ENCODE measurements around the gene FRK. TPM values are rescaled to one million over a fixed set of nuclear protein-coding genes. Genes with fewer than 3 reads are reported as not detected.
"Not testable (repeated sequence)": the region's sequence is repeated elsewhere in the genome, so short reads cannot be mapped to it uniquely, and the experiment has no call there.

FRK gene
- total RNA-seq, 1 donor from 2014 or later, result 0.05 TPM

DNA sequence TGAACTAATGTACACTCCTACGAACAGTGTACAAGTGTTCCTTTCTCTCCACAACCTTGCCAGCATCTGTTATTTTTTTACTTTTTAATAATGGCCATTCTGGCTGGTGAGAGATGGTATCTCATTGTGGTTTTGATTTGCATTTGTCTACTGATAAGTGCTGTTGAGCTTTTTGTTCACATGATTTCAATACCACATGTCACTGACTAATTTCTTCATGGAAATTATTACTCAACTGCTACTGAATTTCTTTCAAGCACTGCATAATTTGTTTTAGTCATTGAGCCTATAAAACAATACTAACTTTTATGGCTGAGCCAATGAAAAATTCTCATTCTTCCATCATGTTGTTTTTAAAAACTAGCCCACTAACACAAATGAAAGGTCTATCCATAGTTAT is 115.4 kb downstream of the FRK start:
- DNase-seq (ENCODE audit: extremely low spot score, unreplicated experiment), result no peak
- TF ChIP-seq, protein P1, sequence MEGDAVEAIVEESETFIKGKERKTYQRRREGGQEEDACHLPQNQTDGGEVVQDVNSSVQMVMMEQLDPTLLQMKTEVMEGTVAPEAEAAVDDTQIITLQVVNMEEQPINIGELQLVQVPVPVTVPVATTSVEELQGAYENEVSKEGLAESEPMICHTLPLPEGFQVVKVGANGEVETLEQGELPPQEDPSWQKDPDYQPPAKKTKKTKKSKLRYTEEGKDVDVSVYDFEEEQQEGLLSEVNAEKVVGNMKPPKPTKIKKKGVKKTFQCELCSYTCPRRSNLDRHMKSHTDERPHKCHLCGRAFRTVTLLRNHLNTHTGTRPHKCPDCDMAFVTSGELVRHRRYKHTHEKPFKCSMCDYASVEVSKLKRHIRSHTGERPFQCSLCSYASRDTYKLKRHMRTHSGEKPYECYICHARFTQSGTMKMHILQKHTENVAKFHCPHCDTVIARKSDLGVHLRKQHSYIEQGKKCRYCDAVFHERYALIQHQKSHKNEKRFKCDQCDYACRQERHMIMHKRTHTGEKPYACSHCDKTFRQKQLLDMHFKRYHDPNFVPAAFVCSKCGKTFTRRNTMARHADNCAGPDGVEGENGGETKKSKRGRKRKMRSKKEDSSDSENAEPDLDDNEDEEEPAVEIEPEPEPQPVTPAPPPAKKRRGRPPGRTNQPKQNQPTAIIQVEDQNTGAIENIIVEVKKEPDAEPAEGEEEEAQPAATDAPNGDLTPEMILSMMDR (IDR thresholded peaks at IDR 0.05), result no peak
- H3K27me3 Mint-ChIP-seq (ENCODE audit: unreplicated experiment), result peaks cover 5% of the 10 kb centered on the region
- no peaks in the 10 kb centered on the region for H3K4me1 Mint-ChIP-seq (ENCODE audit: unreplicated experiment)
- no peak overlapping the region for H3K27ac Mint-ChIP-seq (ENCODE audit: unreplicated experiment)
- H3K4me3 Mint-ChIP-seq (ENCODE audit: unreplicated experiment), result no peak overlapping the region
- H3K36me3 Mint-ChIP-seq (ENCODE audit: unreplicated experiment), result no peaks in the 10 kb centered on the region
- peaks cover 6% of the 10 kb centered on the region for H3K9me3 Mint-ChIP-seq (ENCODE audit: unreplicated experiment)

DNA sequence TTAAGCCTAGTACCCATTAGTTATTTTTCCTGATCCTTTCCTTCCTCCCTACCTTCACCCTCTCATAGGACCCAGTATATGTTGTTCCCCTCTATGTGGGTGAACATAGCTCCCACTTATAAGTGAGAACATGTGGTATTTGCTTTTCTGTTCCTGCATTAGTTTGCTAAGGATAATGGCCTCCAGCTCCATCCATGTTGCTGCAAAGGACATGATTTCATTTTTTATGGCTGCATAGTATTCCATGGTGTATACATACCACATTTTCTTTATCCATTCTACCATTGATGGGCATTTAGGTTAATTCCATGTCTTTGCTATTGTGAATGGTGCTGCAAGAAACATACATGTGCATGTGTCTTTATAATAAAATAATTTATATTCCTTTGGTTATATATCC is 115.9 kb downstream of the FRK start:
- H3K36me3 Mint-ChIP-seq (ENCODE audit: unreplicated experiment); H3K4me3 Mint-ChIP-seq (ENCODE audit: unreplicated experiment); H3K4me1 Mint-ChIP-seq (ENCODE audit: unreplicated experiment); H3K27me3 Mint-ChIP-seq (ENCODE audit: unreplicated experiment); H3K9me3 Mint-ChIP-seq (ENCODE audit: unreplicated experiment); H3K27ac Mint-ChIP-seq (ENCODE audit: unreplicated experiment); DNase-seq (ENCODE audit: extremely low spot score, unreplicated experiment): not testable (repeated sequence)

DNA sequence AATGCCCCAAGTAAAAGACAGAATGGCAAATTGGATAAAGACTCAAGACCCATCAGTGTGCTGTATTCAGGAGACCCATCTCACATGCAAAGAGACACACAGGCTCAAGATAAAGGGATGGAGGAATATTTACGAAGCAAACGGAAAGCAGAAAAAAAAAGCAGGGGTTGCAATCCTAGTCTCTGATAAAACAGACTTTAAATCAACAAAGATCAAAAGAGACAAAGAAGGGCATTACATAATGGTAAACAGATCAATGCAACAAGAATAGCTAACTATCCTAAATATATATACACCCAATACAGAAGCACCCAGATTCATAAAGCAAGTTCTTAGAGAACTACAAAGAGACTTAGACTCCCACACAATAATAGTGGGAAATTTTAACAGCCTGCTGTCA is 123.2 kb downstream of the FRK start:
- not testable (repeated sequence) for H3K4me3 Mint-ChIP-seq (ENCODE audit: unreplicated experiment); H3K9me3 Mint-ChIP-seq (ENCODE audit: unreplicated experiment)
- peaks cover 11% of the 10 kb centered on the region for H3K4me1 Mint-ChIP-seq (ENCODE audit: unreplicated experiment)

DNA sequence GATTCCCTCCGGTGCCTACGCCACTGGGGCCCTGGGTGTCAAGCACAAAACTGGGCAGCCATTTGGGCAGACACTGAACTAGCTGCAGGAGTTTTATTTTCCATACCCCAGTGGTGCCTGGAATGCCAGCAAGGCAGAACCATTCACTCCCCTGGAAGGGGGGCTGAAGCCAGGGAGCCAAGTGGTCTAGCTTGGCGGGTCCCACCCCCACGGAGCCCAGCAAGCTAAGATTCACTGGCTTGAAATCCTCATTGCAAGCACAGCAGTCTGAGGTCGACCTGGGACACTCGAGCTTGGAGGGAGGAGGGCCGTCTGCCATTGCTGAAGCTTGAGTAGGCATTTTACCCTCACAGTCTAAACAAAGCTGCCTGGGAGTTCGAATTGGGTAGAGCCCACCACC is 125.3 kb downstream of the FRK start:
- Mint-ChIP-seq H3K4me3 (ENCODE audit: unreplicated experiment) (no peak overlapping the region), H3K4me1 (ENCODE audit: unreplicated experiment) (peaks cover 15% of the 10 kb centered on the region), H3K27ac (ENCODE audit: unreplicated experiment) (no peak overlapping the region), H3K36me3 (ENCODE audit: unreplicated experiment) (no peaks in the 10 kb centered on the region), H3K27me3 (ENCODE audit: unreplicated experiment) (peaks cover 42% of the 10 kb centered on the region), H3K9me3 (ENCODE audit: unreplicated experiment) (peaks cover 5% of the 10 kb centered on the region)
- no peak for DNase-seq (ENCODE audit: extremely low spot score, unreplicated experiment)
- TF ChIP-seq, protein P1 (IDR thresholded peaks at IDR 0.05), result no peak

More for the DNA sequence above, 123.2 kb downstream of the FRK start:
- H3K27me3 Mint-ChIP-seq (ENCODE audit: unreplicated experiment), result peaks cover 42% of the 10 kb centered on the region
- H3K27ac Mint-ChIP-seq (ENCODE audit: unreplicated experiment); H3K36me3 Mint-ChIP-seq (ENCODE audit: unreplicated experiment); DNase-seq (ENCODE audit: extremely low spot score, unreplicated experiment): not testable (repeated sequence)

DNA sequence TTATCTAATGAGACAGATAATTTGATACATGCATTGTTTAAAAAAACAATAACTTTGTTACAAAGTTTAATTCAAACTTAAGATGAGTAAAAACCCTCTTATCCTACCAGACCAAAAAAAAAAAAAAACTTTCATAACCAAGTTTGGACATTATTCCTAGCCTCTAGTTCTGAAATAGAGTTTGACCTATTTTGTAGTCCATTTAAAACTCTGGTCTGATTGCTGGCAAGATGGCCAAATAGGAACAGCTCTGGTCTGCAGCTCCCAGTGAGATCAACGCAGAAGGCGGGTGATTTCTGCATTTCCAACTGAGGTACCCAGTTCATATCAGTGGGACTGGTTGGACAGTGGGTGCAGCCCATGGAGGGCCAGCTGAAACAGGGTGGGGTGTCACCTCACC is 125.9 kb downstream of the FRK start:
- no peaks in the 10 kb centered on the region for H3K36me3 Mint-ChIP-seq (ENCODE audit: unreplicated experiment)
- peaks cover 44% of the 10 kb centered on the region for H3K27me3 Mint-ChIP-seq (ENCODE audit: unreplicated experiment)
- H3K27ac Mint-ChIP-seq (ENCODE audit: unreplicated experiment), result no peak overlapping the region
- TF ChIP-seq, protein P1 (IDR thresholded peaks at IDR 0.05), result no peak
- DNase-seq (ENCODE audit: extremely low spot score, unreplicated experiment), result no peak
- peaks cover 15% of the 10 kb centered on the region for H3K4me1 Mint-ChIP-seq (ENCODE audit: unreplicated experiment)
- no peak overlapping the region for H3K4me3 Mint-ChIP-seq (ENCODE audit: unreplicated experiment)
- peaks cover 5% of the 10 kb centered on the region for H3K9me3 Mint-ChIP-seq (ENCODE audit: unreplicated experiment)

DNA sequence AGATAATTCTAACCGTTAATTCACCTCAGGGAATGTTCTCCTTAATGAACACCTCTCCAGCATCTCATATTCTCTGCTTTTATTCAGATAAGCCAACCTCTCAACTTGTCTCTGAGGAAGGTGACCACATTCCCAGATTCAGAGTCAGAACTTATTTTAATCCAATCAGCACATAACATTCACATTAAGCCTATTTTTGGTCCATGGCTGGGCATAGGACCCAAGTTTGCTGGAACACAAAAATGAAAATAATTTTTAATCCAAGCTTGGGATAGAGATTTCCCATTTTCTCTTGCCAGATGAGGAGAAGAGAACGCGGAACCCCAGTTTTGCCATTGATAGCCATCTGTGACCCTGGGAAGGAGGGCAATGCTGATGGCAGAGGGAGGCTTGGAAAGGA is 126.5 kb downstream of the FRK start:
- TF ChIP-seq, protein P1 (IDR thresholded peaks at IDR 0.05), result no peak
- peaks cover 43% of the 10 kb centered on the region for H3K27me3 Mint-ChIP-seq (ENCODE audit: unreplicated experiment)
- no peaks in the 10 kb centered on the region for H3K36me3 Mint-ChIP-seq (ENCODE audit: unreplicated experiment)
- peaks cover 15% of the 10 kb centered on the region for H3K4me1 Mint-ChIP-seq (ENCODE audit: unreplicated experiment)
- H3K27ac Mint-ChIP-seq (ENCODE audit: unreplicated experiment), result no peak overlapping the region
- DNase-seq (ENCODE audit: extremely low spot score, unreplicated experiment), result no peak
- no peak overlapping the region for H3K4me3 Mint-ChIP-seq (ENCODE audit: unreplicated experiment)
- H3K9me3 Mint-ChIP-seq (ENCODE audit: unreplicated experiment), result no peaks in the 10 kb centered on the region

Measured in osteocyte (in vitro differentiated cells).